PC-3 (cell line): ENCODE results near the gene KAZN. TPM values are rescaled to one million over a fixed set of nuclear protein-coding genes. Genes with fewer than 3 reads are reported as not detected.

ENCODE experiments used
- ATAC-seq: fragments of 200-7000 bp; cut with Tn5 transposase; 2 replicates; pipeline ENCODE4 v1.9.1; 2020; ENCODE audit warnings: mild to moderate bottlenecking, moderate library complexity
- BruUV-seq: library from RNA; stranded (reverse); fragments of 400-500 nt; replicated peaks from 2 replicates; lab custom pipeline; 2021; lab: Mats Ljungman, UMichigan
- CTCF ChIA-PET: fragments of 300-600 bp; sonication (Branson Sonifier 250); formaldehyde crosslinking; loops from one replicate; lab custom pipeline; 2022; ENCODE audit warnings: antibody characterized with exemption; lab: Charles Lee
- POLR2A ChIA-PET: fragments of 300-600 bp; sonication (Branson Sonifier 250); formaldehyde crosslinking; loops from one replicate; lab custom pipeline; 2022; ENCODE audit warnings: antibody characterized with exemption; ENCODE audit not compliant: unreplicated experiment; lab: Charles Lee
- DNase-seq: peaks from one replicate; pipeline ENCODE4 v3.0.0-alpha.2; 2015
- H2AFZ ChIP-seq: fragments of 300-600 bp; sonication (generic); 2 replicates; pipeline ENCODE4 v1.6.0; 2016; ENCODE audit warnings: antibody characterized with exemption, low read length
- H3F3A ChIP-seq: fragments of 300-600 bp; sonication (generic); one replicate; pipeline ENCODE4 v1.6.0; 2017; ENCODE audit warnings: antibody characterized with exemption, low read length, control low read depth, mild to moderate bottlenecking; ENCODE audit not compliant: unreplicated experiment
- H3K27ac ChIP-seq: fragments of 300-600 bp; sonication (generic); 2 replicates; pipeline ENCODE4 v1.5.1; 2016; ENCODE audit warnings: mild to moderate bottlenecking, low read length
- H3K27me3 ChIP-seq: fragments of 300-600 bp; sonication (generic); 2 replicates; pipeline ENCODE4 v1.6.1; 2016; ENCODE audit warnings: low read length, mixed read lengths
- H3K36me3 ChIP-seq: fragments of 300-600 bp; sonication (generic); 2 replicates; pipeline ENCODE4 v1.6.1; 2016; ENCODE audit warnings: low read depth, mixed run types, low read length, mixed read lengths
- H3K4me1 ChIP-seq: fragments of 300-600 bp; sonication (generic); 2 replicates; pipeline ENCODE4 v1.5.1; 2016; ENCODE audit warnings: low read length; ENCODE audit not compliant: insufficient read depth
- H3K4me2 ChIP-seq: fragments of 300-600 bp; sonication (generic); 2 replicates; pipeline ENCODE4 v1.6.0; 2016; ENCODE audit warnings: low read length
- H3K4me3 ChIP-seq: fragments of 300-600 bp; sonication (generic); 2 replicates; pipeline ENCODE4 v1.5.1; 2016; ENCODE audit warnings: mild to moderate bottlenecking, low read length, mixed read lengths
- H3K79me2 ChIP-seq: fragments of 300-600 bp; sonication (generic); 2 replicates; pipeline ENCODE4 v1.6.1; 2017; ENCODE audit warnings: low read length, mixed read lengths
- H3K9ac ChIP-seq: fragments of 300-600 bp; sonication (generic); 2 replicates; pipeline ENCODE4 v1.6.0; 2016; ENCODE audit warnings: mild to moderate bottlenecking, low read length
- H3K9me2 ChIP-seq: fragments of 300-600 bp; sonication (generic); replicated peaks from 2 replicates; pipeline ENCODE4 v1.6.1; 2016; ENCODE audit warnings: mixed run types, low read length, mixed read lengths
- H3K9me3 ChIP-seq: fragments of 300-600 bp; sonication (generic); 2 replicates; pipeline ENCODE4 v1.6.1; 2016; ENCODE audit warnings: low read length, mixed read lengths
- H4K20me1 ChIP-seq: fragments of 300-600 bp; sonication (generic); 2 replicates; pipeline ENCODE4 v1.6.1; 2016; ENCODE audit warnings: low read length, mixed read lengths
- EZH2 ChIP-seq: fragments of 300-600 bp; sonication (generic); IDR thresholded peaks from one replicate; pipeline ENCODE4 v1.6.1; 2017; ENCODE audit warnings: antibody characterized with exemption, mild to moderate bottlenecking, low read length; ENCODE audit not compliant: unreplicated experiment
- EZH2phosphoT487 ChIP-seq: fragments of 300-600 bp; sonication (generic); IDR thresholded peaks from 2 replicates; pipeline ENCODE4 v1.6.1; 2018; ENCODE audit warnings: mild to moderate bottlenecking, antibody characterized with exemption, low read length, borderline replicate concordance
- intact Hi-C: fragments of 100-400 bp; cut with micrococcal nuclease; formaldehyde crosslinking; loops from 2 replicates; pipeline ENCODE4 v1.9.0; 2023
- total RNA-seq: library from RNA; depleted of rRNA; stranded (reverse); fragments of >200 nt; gene quantifications from 2 replicates; pipeline ENCODE4 v1.2.3, GENCODE V29; 2014
- TF ChIP-seq, protein P1 (sequence below): fragments of 300-600 bp; sonication (generic); conservative IDR thresholded peaks from 2 replicates; pipeline ENCODE4 v1.5.1; 2017; ENCODE audit warnings: antibody characterized with exemption, low read depth, mild to moderate bottlenecking, low read length

The KAZN gene
- total RNA-seq, 1 experiment from 2014 or later, result 2.0 TPM

DNA sequence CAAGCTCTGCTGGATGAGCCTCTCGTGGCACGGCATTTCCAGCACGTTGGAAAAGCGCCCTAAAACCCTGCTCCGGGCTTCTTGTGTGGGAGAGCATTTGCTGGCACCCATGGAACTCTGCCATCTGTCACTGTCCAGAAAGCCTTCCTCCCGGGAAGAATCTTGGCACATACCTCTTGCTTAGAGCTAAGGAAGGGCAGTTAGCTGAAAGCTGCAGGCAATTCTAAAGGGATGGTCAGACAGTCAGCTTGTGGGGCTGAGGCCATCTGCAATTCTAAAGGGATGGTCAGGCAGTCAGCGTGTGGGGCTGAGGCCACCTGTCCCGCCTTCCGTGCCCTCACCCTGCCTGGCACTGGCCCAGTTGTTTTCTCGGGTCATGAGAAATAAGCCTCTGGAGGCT is 416.0 kb downstream of the KAZN start:
- Histone ChIP-seq H3K27me3 (no peaks in the 10 kb centered on the region), H3K27ac (no peak overlapping the region), H3K4me3 (no peak overlapping the region), H3K4me1 (no peaks in the 10 kb centered on the region), H3K9me3 (no peaks in the 10 kb centered on the region), H3K79me2 (no peaks in the 10 kb centered on the region), H3K4me2 (no peak overlapping the region), H3K36me3 (no peaks in the 10 kb centered on the region), H2AFZ (no peak overlapping the region), H4K20me1 (no peaks in the 10 kb centered on the region), H3K9me2 (no peaks in the 10 kb centered on the region), H3F3A (no peaks in the 10 kb centered on the region), H3K9ac (no peak overlapping the region)
- intact Hi-C loops, result no loop called here
- ATAC-seq (no peak), DNase-seq (no peak)
- ChIA-PET POLR2A (no interaction called here), CTCF (interaction anchor here (0.6 kb wide), 1 partner anchor 202 kb away, joined by 4 read pairs; no protein-coding TSS in a partner anchor)
- TF ChIP-seq, protein P1, sequence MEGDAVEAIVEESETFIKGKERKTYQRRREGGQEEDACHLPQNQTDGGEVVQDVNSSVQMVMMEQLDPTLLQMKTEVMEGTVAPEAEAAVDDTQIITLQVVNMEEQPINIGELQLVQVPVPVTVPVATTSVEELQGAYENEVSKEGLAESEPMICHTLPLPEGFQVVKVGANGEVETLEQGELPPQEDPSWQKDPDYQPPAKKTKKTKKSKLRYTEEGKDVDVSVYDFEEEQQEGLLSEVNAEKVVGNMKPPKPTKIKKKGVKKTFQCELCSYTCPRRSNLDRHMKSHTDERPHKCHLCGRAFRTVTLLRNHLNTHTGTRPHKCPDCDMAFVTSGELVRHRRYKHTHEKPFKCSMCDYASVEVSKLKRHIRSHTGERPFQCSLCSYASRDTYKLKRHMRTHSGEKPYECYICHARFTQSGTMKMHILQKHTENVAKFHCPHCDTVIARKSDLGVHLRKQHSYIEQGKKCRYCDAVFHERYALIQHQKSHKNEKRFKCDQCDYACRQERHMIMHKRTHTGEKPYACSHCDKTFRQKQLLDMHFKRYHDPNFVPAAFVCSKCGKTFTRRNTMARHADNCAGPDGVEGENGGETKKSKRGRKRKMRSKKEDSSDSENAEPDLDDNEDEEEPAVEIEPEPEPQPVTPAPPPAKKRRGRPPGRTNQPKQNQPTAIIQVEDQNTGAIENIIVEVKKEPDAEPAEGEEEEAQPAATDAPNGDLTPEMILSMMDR, result no peak
- no peak for TF ChIP-seq EZH2phosphoT487
- TF ChIP-seq EZH2, result no peak
- BruUV-seq, result no TSS peak

DNA sequence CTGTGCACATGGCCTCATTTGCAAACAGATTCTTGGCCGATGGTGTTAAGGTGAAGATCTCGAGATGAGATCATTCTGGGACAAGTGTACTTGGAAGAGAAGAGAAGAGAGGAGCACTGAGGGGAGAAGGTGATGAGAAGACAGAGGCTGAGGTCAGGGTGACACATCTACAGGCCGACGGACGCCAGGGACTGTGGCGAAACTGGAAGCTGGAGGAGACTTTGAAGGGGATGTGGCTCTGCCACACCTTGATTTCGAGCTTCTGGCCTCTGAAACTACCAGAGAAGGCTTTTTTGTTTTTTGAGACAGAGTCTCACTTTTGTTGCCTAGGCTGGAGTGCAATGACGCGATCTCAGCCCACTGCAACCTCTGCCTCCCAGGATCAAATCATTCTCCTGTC is 417.5 kb downstream of the KAZN start:
- H2AFZ ChIP-seq, result no peak overlapping the region
- no peaks in the 10 kb centered on the region for H4K20me1 ChIP-seq
- no peaks in the 10 kb centered on the region for H3K4me1 ChIP-seq
- H3K4me2 ChIP-seq, result no peak overlapping the region
- TF ChIP-seq EZH2phosphoT487 (no peak), EZH2 (no peak)
- TF ChIP-seq, protein P1, result no peak
- H3K9me2 ChIP-seq, result no peaks in the 10 kb centered on the region
- no peak overlapping the region for H3K9ac ChIP-seq
- CTCF ChIA-PET, result no interaction called here
- BruUV-seq, result no TSS peak
- ATAC-seq (no peak), DNase-seq (no peak)
- no peak overlapping the region for H3K27ac ChIP-seq
- H3K27me3 ChIP-seq, result no peaks in the 10 kb centered on the region
- no peaks in the 10 kb centered on the region for H3K79me2 ChIP-seq
- POLR2A ChIA-PET, result no interaction called here
- H3F3A ChIP-seq, result no peaks in the 10 kb centered on the region
- intact Hi-C loops, result no loop called here
- H3K4me3 ChIP-seq, result no peak overlapping the region
- no peaks in the 10 kb centered on the region for H3K36me3 ChIP-seq
- no peaks in the 10 kb centered on the region for H3K9me3 ChIP-seq

DNA sequence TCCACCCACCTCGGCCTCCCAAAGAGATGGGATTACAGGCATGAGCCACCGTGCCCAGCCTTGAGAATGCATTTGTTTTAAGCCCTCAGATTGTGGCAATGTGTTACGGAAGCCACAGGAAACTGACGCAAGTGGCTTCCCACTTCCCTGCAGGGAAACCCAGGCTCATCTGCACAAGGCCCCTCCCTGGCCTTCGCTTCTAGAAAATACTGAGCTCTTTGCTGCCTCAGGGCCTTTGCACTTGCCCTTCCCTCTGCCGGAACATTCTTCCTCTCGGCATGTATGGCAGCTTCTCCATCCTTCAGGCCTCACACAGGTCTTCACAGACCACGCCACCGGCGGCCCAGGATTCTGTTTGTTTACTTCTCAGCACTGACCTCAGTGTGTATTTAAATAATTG is 418.0 kb downstream of the KAZN start:
- ChIA-PET POLR2A (no interaction called here), CTCF (no interaction called here)
- Histone ChIP-seq H3K9me2 (no peaks in the 10 kb centered on the region), H3K79me2 (no peaks in the 10 kb centered on the region), H3K4me3 (no peak overlapping the region), H2AFZ (no peak overlapping the region), H3K4me1 (no peaks in the 10 kb centered on the region), H4K20me1 (no peaks in the 10 kb centered on the region), H3F3A (no peaks in the 10 kb centered on the region), H3K4me2 (no peak overlapping the region), H3K9me3 (no peaks in the 10 kb centered on the region), H3K9ac (no peak overlapping the region), H3K27ac (no peak overlapping the region), H3K36me3 (no peaks in the 10 kb centered on the region), H3K27me3 (no peaks in the 10 kb centered on the region)
- no peak for ATAC-seq
- no peak for DNase-seq
- TF ChIP-seq EZH2phosphoT487, result no peak
- TF ChIP-seq EZH2, result no peak
- TF ChIP-seq, protein P1, result no peak
- no TSS peak for BruUV-seq
- intact Hi-C loops, result no loop called here
